Measurements from ENCODE around the gene PIGX. TPM values are rescaled to one million over a fixed set of nuclear protein-coding genes. Genes with fewer than 3 reads are reported as not detected.

PIGX gene
- total RNA-seq, 2 donors from 2014 or later = 12.0 to 25.0 TPM

DNA sequence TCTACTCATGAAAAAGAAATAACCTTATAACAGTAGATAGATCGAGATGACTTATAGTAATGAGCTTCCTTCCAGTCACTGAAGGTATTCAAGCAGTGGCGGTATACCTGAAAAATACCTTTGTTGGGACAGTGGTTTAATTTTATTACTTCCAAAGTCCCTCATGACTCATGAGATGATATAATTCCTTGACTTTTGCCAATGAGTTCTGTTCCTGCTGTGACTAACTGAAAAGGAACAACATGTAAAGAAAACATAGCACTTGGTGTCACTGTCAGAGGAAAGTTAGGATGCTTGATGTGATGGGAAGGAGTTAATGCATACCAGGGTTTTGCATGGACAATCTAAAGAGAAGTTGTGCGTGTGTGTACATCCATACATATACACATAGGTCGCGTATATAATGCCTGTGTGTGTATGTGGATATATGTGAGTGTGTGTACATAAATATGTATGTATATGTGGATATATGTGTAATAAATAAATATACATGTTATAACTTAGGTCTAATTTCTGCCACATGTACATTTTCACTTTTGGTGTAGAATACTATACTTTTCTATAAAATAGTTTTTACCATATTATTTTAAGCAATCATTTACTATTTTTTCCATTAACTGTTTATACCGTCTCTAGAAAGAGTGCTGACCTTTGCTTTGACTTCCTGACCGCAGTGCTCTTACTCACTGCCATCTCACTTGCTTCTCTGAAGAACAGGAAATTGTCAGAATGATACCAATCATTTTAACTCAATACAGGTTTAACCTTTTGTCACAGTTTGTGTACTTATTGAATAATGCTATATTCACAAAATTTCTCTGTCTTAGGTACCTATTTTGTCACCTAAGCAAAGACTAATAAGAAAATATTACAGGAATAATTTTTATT is 14.9 kb downstream of the PIGX start:
- no peaks in the 10 kb centered on the region for H3K9me3 ChIP-seq
- H3K36me3 ChIP-seq = peaks cover 17% of the 10 kb centered on the region
- TF ChIP-seq CTCF (IDR thresholded peaks at IDR 0.05) = no peak
- H3K27ac ChIP-seq = no peak overlapping the region
- no peak for DNase-seq (ENCODE audit: low spot score)
- no peak overlapping the region for H3K4me3 ChIP-seq
- H3K27me3 ChIP-seq = no peaks in the 10 kb centered on the region
- H3K4me1 ChIP-seq = no peaks in the 10 kb centered on the region

- no peak for DNase-seq (ENCODE audit: low spot score)
- Histone ChIP-seq H3K4me1 (peaks cover 0 to 4% of the 10 kb centered on the region in 2 donors), H3K27ac (no peak overlapping the region), H3K4me3 (no peak overlapping the region), H3K27me3 (no peaks in the 10 kb centered on the region), H3K9me3 (no peaks in the 10 kb centered on the region), H3K36me3 (no peaks in the 10 kb centered on the region)
- TF ChIP-seq CTCF (IDR thresholded peaks at IDR 0.05) = no peak
Observed at GRCh38 chr3:196735751-196736150, 23.6 kb downstream of the PIGX start.

- H3K4me3 ChIP-seq = no peak overlapping the region
- H3K4me1 ChIP-seq = peaks cover 0 to 13% of the 10 kb centered on the region in 2 donors
- no peak for TF ChIP-seq CTCF (IDR thresholded peaks at IDR 0.05)
- no peak overlapping the region for H3K27ac ChIP-seq
- DNase-seq (ENCODE audit: low spot score) = no peak
- no peaks in the 10 kb centered on the region for H3K27me3 ChIP-seq
- H3K9me3 ChIP-seq = no peaks in the 10 kb centered on the region
- H3K36me3 ChIP-seq = no peaks in the 10 kb centered on the region
Observed at GRCh38 chr3:196736670-196737374, 24.6 kb downstream of the PIGX start.

DNA sequence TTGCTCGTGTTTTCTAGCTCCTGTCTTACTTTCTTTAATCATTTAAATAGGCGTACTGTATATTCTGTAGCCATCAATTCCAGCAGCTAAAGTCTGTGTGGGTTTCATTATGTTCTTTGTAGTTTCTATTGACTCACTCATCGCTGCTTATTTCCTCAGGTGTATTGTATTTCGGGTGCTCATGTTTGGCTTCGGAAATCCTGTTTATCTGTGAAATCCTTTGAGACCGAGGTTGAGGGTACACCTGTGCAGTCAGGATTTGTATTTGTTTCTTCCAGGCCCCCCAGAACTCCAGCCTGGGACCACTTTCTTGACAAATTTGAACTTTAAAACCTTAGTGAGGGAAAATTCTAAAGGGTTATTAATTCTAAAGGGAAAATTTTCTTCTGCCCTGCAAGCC is 25.5 kb downstream of the PIGX start:
- H3K4me3 ChIP-seq = no peak overlapping the region
- TF ChIP-seq CTCF (IDR thresholded peaks at IDR 0.05) = no peak
- H3K36me3 ChIP-seq = no peaks in the 10 kb centered on the region
- no peak overlapping the region for H3K27ac ChIP-seq
- no peak for DNase-seq (ENCODE audit: low spot score)
- no peaks in the 10 kb centered on the region for H3K9me3 ChIP-seq
- no peaks in the 10 kb centered on the region for H3K27me3 ChIP-seq
- H3K4me1 ChIP-seq = peaks cover 0 to 17% of the 10 kb centered on the region in 2 donors

DNA sequence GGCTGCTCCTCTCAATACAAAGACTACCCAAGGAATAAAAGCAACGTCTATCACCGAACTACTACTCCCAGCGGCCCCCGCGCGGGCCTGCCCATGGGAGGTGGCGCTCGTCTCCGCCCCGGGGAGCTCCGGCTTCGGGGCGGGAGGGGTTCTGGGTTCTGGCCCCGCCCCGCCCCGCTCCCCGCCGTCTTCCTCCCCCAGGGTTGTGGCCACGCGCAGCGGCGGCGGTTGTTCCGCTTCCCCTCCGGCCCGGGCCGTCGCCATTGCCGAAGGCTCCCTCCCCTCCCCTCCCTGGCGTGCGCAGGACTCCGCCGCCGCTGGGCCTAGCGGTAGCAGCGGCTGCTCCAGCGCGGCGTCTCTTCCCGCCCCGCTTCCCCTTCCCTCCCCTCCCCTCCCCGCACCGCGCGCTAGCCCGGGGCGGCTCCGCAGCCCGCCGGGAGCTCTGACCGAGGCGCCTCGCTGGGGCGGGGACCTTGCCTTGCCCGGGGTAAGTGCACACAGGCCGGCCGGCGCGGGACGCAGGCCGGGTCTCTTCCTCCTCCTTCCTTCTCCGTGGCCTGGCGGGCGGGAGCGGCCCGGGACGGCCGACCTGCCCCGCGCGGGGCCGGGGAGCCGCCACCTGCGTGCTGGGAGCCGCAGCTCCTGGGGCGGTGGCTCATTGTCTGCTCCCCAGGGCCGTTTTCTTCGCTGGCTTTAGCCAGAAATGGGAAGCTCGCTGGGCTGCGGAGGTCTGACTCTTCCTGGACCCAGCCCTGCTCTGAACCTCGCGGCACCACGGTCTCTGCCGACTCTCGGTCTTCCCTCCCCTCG is 27.7 kb downstream of the PIGX start, which contains the start of gene PAK2:
TSS of gene PAK2 (plus strand) at position 187 of the 810 bp plus-strand sequence. CDS start 42,790 bp downstream, outside the sequence.
- Histone ChIP-seq H3K36me3 (no peaks in the 10 kb centered on the region), H3K27ac (peak within 1 kb of the TSS; percentile 97 to 99), H3K9me3 (no peaks in the 10 kb centered on the region), H3K4me3 (peak within 1 kb of the TSS; percentile 90 to 98), H3K27me3 (no peaks in the 10 kb centered on the region), H3K4me1 (peaks cover 0 to 17% of the 10 kb centered on the region in 2 donors)
- peak; percentile 87 for DNase-seq (ENCODE audit: low spot score)
- peak in 1 of 2 donors; percentile 40 for TF ChIP-seq CTCF (IDR thresholded peaks at IDR 0.05)
